HFF-Myc (cell line): Measurements from ENCODE around the gene LTBP1.

Experiments used
- DNase-seq: peaks from one replicate; pipeline ENCODE4 v3.0.0-alpha.2; 2011; ENCODE audit warnings: low read depth; ENCODE audit errors: extremely low read depth
- H3K4me3 ChIP-seq: replicated peaks from 2 replicates; pipeline ENCODE4 v1.5.1; 2011; ENCODE audit warnings: low read depth, mild to moderate bottlenecking, control low read depth, low read length
- TF ChIP-seq, protein P1 (sequence below): IDR thresholded peaks from 2 replicates; pipeline ENCODE4 v1.5.1; 2012; ENCODE audit warnings: mild to moderate bottlenecking, low read depth, low read length, control low read depth; ENCODE audit errors: missing control alignments

Gene LTBP1

DNA sequence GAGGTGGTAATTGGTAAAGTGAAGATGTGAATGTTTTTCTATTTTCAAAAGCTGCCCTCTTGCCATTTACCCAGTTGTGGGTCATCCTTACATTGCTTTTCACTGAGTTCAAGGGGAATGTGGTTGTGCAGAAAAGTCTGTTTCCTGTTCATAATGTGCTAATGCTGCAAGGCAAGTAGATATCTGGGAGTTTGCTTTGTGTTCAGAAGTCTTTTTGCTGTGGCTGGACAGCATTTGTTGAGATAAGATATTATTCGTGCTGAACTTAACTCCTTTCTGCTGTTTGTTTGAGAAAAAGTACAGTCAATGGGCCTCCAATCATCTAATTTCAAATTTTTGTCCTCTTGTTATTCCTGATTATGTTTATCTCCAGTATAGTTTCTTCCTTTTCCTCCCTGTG, 263.2 kb downstream of the LTBP1 start:
- H3K4me3 ChIP-seq, result no peak overlapping the region
- DNase-seq, result no peak
- TF ChIP-seq, protein P1, sequence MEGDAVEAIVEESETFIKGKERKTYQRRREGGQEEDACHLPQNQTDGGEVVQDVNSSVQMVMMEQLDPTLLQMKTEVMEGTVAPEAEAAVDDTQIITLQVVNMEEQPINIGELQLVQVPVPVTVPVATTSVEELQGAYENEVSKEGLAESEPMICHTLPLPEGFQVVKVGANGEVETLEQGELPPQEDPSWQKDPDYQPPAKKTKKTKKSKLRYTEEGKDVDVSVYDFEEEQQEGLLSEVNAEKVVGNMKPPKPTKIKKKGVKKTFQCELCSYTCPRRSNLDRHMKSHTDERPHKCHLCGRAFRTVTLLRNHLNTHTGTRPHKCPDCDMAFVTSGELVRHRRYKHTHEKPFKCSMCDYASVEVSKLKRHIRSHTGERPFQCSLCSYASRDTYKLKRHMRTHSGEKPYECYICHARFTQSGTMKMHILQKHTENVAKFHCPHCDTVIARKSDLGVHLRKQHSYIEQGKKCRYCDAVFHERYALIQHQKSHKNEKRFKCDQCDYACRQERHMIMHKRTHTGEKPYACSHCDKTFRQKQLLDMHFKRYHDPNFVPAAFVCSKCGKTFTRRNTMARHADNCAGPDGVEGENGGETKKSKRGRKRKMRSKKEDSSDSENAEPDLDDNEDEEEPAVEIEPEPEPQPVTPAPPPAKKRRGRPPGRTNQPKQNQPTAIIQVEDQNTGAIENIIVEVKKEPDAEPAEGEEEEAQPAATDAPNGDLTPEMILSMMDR, result no peak

DNA sequence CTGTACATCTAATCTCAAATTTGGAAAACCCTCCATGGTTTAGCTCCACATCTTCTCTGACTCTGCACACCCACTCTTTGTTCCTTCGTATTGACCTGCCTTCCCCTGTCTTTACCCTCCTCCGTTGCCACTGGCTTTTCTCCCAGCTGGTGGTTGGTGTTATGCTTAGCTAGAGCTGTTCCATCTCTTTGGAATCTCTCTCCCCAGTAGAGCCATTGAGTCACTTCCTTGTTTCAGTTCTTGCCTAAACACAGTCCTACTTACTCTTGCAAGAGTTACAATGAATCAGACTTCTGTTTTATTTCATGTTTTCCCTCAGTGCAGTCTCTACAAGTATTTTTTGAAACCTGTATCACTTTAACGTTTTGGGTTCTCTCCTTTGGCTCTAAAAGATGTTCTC, 263.9 kb downstream of the LTBP1 start:
- H3K4me3 ChIP-seq, result no peak overlapping the region
- TF ChIP-seq, protein P1, result no peak
- peak; percentile 75 for DNase-seq

DNA sequence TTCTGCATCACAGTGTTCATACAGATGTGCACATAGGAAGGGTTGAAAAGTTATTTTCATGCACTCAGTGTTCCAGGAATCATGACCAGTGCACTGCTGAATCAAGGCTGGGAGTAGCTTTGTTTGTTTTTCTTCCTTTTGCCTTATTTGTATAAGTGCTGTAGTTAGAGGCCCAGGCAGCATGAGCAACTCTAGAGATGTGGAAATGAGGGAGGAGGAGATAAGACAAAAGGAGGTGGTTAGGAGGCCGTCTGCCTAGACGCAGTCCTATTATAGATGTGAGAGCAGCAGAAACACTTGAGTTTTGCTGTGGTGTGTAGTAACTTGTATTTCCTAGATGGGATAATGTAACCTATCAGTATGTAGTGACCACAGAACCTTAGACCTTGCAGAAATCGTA, 265.4 kb downstream of the LTBP1 start:
- no peak for DNase-seq
- no peak overlapping the region for H3K4me3 ChIP-seq
- TF ChIP-seq, protein P1, result no peak

DNA sequence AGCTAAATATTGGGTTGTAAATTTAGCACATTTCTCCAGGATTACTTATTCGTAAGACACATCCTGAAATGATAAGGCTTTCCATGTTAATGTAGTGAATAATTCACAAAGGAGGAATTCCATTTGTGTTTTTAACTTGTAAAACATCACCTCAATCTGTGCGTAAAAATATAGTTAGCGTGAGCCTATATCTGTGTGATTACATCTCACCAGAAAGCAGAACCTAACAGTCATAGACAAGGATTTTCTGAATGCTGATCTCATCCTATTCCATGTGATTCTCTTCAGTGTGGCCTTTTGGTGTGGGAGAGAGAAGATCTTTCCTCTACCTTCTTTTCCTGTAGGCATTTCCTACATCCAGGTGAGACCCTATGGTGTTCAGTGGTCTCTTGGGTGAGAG, 266.5 kb downstream of the LTBP1 start:
- no peak for DNase-seq
- no peak overlapping the region for H3K4me3 ChIP-seq
- TF ChIP-seq, protein P1, result no peak

DNA sequence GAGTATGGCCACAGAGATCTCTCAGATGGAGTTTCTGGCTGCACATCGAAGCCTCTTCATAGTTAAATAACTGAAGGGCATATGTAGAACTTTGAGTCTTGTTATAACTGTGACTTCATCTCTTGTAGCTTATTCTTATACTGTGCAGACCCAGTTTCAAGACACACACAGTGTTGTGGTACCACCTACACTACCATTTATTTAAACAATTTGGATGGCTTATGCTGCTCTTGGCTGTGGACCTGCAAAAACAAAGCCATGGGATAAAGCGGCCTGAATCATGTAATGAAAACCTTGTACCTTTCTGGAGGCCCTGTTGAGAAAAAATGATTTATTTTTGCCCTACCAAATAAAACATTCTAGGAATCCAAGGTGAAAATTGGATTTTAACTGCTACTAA, 266.9 kb downstream of the LTBP1 start:
- no peak overlapping the region for H3K4me3 ChIP-seq
- no peak for DNase-seq
- TF ChIP-seq, protein P1, result no peak

DNA sequence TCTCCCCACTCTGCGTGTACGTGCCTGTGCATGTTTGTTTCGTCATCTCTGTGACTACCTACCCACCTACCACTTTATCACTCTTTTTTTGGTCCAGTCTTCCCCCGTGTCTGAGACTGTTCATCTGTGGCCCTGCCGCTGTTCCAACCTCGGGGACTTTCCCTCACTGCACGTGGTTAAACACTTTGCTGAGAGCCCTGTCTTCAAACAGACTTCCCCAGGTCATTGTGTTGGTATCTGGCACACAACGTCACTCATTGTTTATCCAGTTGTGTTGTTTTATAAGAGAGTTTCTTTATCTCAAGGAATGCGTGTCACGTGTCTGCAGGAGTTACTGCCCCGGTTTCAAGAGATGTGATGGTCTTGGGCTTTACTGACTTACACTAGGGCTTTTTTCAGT, 267.7 kb downstream of the LTBP1 start:
- no peak for DNase-seq
- TF ChIP-seq, protein P1, result no peak
- H3K4me3 ChIP-seq, result no peak overlapping the region

DNA sequence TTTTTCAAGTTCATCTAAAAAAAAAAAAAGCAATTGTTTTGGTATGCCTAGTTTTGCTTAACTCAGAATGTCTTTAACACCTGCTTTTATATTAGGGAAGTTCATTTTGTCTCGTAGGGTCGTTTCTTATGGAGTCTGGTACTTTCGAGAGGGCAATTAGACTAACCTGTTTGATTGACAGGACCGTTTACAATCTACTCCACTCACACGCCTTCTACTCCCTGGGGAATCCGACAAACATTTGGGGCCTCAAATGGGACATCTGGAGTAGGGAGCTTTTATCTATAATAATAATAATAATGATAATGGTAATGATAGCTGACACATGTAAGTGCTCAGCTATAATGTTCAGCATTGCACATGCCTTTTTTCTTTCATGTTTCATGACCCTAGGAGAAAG, 268.1 kb downstream of the LTBP1 start:
- H3K4me3 ChIP-seq, result no peak overlapping the region
- TF ChIP-seq, protein P1, result no peak
- DNase-seq, result no peak
